Neural cell (in vitro differentiated cells): Measurements from ENCODE around the gene FAM227B. TPM values are rescaled to one million over a fixed set of nuclear protein-coding genes. Genes with fewer than 3 reads are reported as not detected.

Experiments
- H2AFZ ChIP-seq: fragments of 200-600, 300-800 bp; sonication (generic), shearing (Covaris generic); 2 replicates; pipeline ENCODE4 v1.6.0; 2014; ENCODE audit warnings: low read depth, mild to moderate bottlenecking, antibody characterized with exemption, low read length, moderate library complexity
- H3F3A ChIP-seq: fragments of 200-600 bp; shearing (Covaris generic); 2 replicates; pipeline ENCODE4 v1.6.1; 2016; ENCODE audit warnings: mild to moderate bottlenecking, moderate library complexity, mixed read lengths, antibody characterized with exemption, low read length; ENCODE audit not compliant: insufficient read depth, poor library complexity, severe bottlenecking
- H3K27ac ChIP-seq: fragments of 200-600, 300-800 bp; sonication (generic), shearing (Covaris generic); 2 replicates; pipeline ENCODE4 v1.5.1; 2014; ENCODE audit warnings: mild to moderate bottlenecking, low read length, moderate library complexity
- H3K27me3 ChIP-seq: fragments of 300-800, 200-600 bp; sonication (generic), shearing (Covaris generic); 2 replicates; pipeline ENCODE4 v1.6.0; 2014; ENCODE audit warnings: mild to moderate bottlenecking, low read depth, low read length, moderate library complexity; ENCODE audit not compliant: insufficient read depth
- H3K36me3 ChIP-seq: fragments of 300-800, 200-600 bp; sonication (generic), shearing (Covaris generic); 2 replicates; pipeline ENCODE4 v1.5.1; 2014; ENCODE audit warnings: mild to moderate bottlenecking, antibody characterized with exemption, low read length, moderate library complexity; ENCODE audit not compliant: insufficient read depth
- H3K4me2 ChIP-seq: fragments of 300-800, 200-600 bp; sonication (generic), shearing (Covaris generic); 2 replicates; pipeline ENCODE4 v1.6.0; 2014; ENCODE audit warnings: mild to moderate bottlenecking, low read length
- H3K4me3 ChIP-seq: fragments of 300-800, 200-600 bp; sonication (generic), shearing (Covaris generic); 2 replicates; pipeline ENCODE4 v1.5.1; 2014; ENCODE audit warnings: mild to moderate bottlenecking, low read length, moderate library complexity
- H3K79me2 ChIP-seq: fragments of 200-600 bp; shearing (Covaris generic); replicated peaks from 2 replicates; pipeline ENCODE4 v1.6.0; 2014; ENCODE audit warnings: mild to moderate bottlenecking, low read length, moderate library complexity; ENCODE audit not compliant: insufficient read depth
- H3K9ac ChIP-seq: fragments of 300-800, 200-600 bp; sonication (generic), shearing (Covaris generic); 2 replicates; pipeline ENCODE4 v1.6.1; 2016; ENCODE audit warnings: mild to moderate bottlenecking, low read length, mixed read lengths
- H3K9me2 ChIP-seq: fragments of 200-600 bp; shearing (Covaris generic); 2 replicates; pipeline ENCODE4 v1.6.1; 2016; ENCODE audit warnings: mild to moderate bottlenecking, low read length, mixed read lengths; ENCODE audit not compliant: insufficient read depth
- H3K9me3 ChIP-seq: fragments of 200-600, 300-800 bp; sonication (generic), shearing (Covaris generic); 2 replicates; pipeline ENCODE4 v1.6.1; 2016; ENCODE audit warnings: mild to moderate bottlenecking, mixed run types, low read length, moderate library complexity, mixed read lengths
- H4K20me1 ChIP-seq: fragments of 200-600 bp; shearing (Covaris generic); 2 replicates; pipeline ENCODE4 v1.6.1; 2016; ENCODE audit warnings: mild to moderate bottlenecking, mixed run types; ENCODE audit not compliant: insufficient read depth
- CTCF ChIP-seq: fragments of 450-650 bp; IDR thresholded peaks from 2 replicates; pipeline ENCODE4 v1.5.1; 2014; ENCODE audit warnings: antibody characterized with exemption, mild to moderate bottlenecking, moderate library complexity; ENCODE audit not compliant: poor library complexity, severe bottlenecking
- EP300 ChIP-seq: fragments of 450-650 bp; conservative IDR thresholded peaks from 2 replicates; pipeline ENCODE4 v1.6.1; 2014; ENCODE audit warnings: antibody characterized with exemption, mild to moderate bottlenecking, moderate library complexity; ENCODE audit not compliant: poor library complexity, severe bottlenecking
- EZH2 ChIP-seq: fragments of 200-600, 300-800 bp; shearing (Covaris generic), sonication (generic); IDR thresholded peaks from 2 replicates; pipeline ENCODE4 v1.6.1; 2014; ENCODE audit warnings: antibody characterized with exemption, low read length, borderline replicate concordance, mild to moderate bottlenecking; ENCODE audit not compliant: insufficient read depth, poor library complexity, severe bottlenecking
- MXI1 ChIP-seq: fragments of 450-650 bp; conservative IDR thresholded peaks from 2 replicates; pipeline ENCODE4 v1.6.1; 2014; ENCODE audit warnings: antibody characterized with exemption, mild to moderate bottlenecking; ENCODE audit not compliant: poor library complexity, severe bottlenecking
- POLR2AphosphoS5 ChIP-seq: IDR thresholded peaks from 2 replicates; pipeline ENCODE4 v1.6.1; 2012
- RAD21 ChIP-seq: fragments of 450-650 bp; conservative IDR thresholded peaks from 2 replicates; pipeline ENCODE4 v1.6.1; 2014; ENCODE audit warnings: antibody characterized with exemption, mild to moderate bottlenecking, moderate library complexity
- SMC3 ChIP-seq: fragments of 450-650 bp; conservative IDR thresholded peaks from 2 replicates; pipeline ENCODE4 v1.6.1; 2014; ENCODE audit warnings: antibody characterized with exemption, mild to moderate bottlenecking, moderate library complexity; ENCODE audit not compliant: poor library complexity
- TAF1 ChIP-seq: IDR thresholded peaks from 2 replicates; pipeline ENCODE4 v1.6.1; 2012; ENCODE audit warnings: low read depth
- polyA plus RNA-seq: library from polyadenylated mRNA; depleted of rRNA; stranded (reverse); fragments of >200 nt; gene quantifications from 2 replicates; pipeline ENCODE4 v1.2.3, GENCODE V29; 2014
- TF ChIP-seq, protein P1 (sequence below): IDR thresholded peaks from 2 replicates; pipeline ENCODE4 v1.6.1; 2012; ENCODE audit warnings: borderline replicate concordance

Gene FAM227B
- polyA plus RNA-seq, 1 donor from 2014 or later = 0.88 TPM

DNA sequence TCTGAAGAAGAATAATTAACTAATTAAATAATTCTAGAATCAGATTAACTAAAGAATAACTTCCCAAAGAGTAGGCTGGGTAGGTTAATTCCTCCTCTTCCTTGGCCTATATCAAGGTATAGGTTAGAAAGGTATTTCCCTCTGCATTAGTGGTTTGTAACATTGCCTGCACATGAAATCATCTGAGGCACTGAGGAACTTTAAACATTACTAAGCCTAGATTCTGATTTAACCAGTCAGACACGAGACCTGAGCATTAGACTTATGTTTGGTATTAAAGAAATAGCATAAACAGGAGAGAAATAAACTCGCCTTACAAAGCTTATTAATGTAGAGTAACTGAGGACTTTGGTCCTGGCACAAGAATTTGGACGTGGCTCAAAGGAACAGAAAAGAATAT, 113.4 kb downstream of the FAM227B start:
- no peaks in the 10 kb centered on the region for H3K27me3 ChIP-seq
- no peaks in the 10 kb centered on the region for H3K9me2 ChIP-seq
- no peak overlapping the region for H3K27ac ChIP-seq
- H3F3A ChIP-seq = no peaks in the 10 kb centered on the region
- H4K20me1 ChIP-seq = no peaks in the 10 kb centered on the region
- H3K79me2 ChIP-seq = no peaks in the 10 kb centered on the region
- H3K9ac ChIP-seq = no peak overlapping the region
- TF ChIP-seq RAD21 (no peak), EP300 (no peak), CTCF (no peak), TAF1 (no peak), POLR2AphosphoS5 (no peak), SMC3 (no peak), MXI1 (no peak), EZH2 (no peak)
- no peak overlapping the region for H3K4me2 ChIP-seq
- H2AFZ ChIP-seq = no peak overlapping the region
- no peaks in the 10 kb centered on the region for H3K36me3 ChIP-seq
- H3K4me3 ChIP-seq = no peak overlapping the region
- H3K9me3 ChIP-seq = peaks cover 3% of the 10 kb centered on the region

GRCh38 chr15:49506341-49506740, 114.3 kb downstream of the FAM227B start:
- Histone ChIP-seq H2AFZ (no peak overlapping the region), H3K9me2 (no peaks in the 10 kb centered on the region), H3K9me3 (peaks cover 4% of the 10 kb centered on the region), H3F3A (no peaks in the 10 kb centered on the region), H4K20me1 (no peaks in the 10 kb centered on the region), H3K4me2 (no peak overlapping the region), H3K36me3 (no peaks in the 10 kb centered on the region), H3K4me3 (no peak overlapping the region), H3K27me3 (no peaks in the 10 kb centered on the region), H3K79me2 (no peaks in the 10 kb centered on the region), H3K27ac (no peak overlapping the region), H3K9ac (no peak overlapping the region)
- TF ChIP-seq POLR2AphosphoS5 (no peak), TAF1 (no peak), SMC3 (no peak), MXI1 (no peak), RAD21 (no peak), EZH2 (no peak)

DNA sequence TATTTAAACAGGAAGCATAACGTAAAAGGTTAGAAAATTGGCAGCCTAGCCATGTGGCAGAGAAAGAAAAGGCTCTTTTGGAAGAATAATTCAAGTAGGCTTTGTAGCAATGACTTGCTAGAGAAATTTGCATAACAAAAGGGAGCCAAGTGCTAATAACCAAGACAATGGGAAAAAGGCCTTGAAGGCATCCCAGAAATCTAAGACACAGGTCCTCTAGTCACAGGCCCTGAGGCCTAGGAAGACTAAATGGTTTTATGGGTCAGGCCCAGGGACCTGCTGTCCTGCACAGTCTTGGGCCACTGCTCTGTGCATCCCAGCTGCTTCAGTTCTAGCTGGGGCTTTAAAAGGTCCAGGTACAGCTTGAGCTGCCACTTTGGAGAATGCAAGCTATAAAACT, 119.0 kb downstream of the FAM227B start:
- H3K9ac ChIP-seq = no peak overlapping the region
- no peak overlapping the region for H3K4me3 ChIP-seq
- no peaks in the 10 kb centered on the region for H3K79me2 ChIP-seq
- H3K36me3 ChIP-seq = no peaks in the 10 kb centered on the region
- TF ChIP-seq CTCF = no peak
- no peak for TF ChIP-seq MXI1
- no peak for TF ChIP-seq POLR2AphosphoS5
- TF ChIP-seq, protein P1, sequence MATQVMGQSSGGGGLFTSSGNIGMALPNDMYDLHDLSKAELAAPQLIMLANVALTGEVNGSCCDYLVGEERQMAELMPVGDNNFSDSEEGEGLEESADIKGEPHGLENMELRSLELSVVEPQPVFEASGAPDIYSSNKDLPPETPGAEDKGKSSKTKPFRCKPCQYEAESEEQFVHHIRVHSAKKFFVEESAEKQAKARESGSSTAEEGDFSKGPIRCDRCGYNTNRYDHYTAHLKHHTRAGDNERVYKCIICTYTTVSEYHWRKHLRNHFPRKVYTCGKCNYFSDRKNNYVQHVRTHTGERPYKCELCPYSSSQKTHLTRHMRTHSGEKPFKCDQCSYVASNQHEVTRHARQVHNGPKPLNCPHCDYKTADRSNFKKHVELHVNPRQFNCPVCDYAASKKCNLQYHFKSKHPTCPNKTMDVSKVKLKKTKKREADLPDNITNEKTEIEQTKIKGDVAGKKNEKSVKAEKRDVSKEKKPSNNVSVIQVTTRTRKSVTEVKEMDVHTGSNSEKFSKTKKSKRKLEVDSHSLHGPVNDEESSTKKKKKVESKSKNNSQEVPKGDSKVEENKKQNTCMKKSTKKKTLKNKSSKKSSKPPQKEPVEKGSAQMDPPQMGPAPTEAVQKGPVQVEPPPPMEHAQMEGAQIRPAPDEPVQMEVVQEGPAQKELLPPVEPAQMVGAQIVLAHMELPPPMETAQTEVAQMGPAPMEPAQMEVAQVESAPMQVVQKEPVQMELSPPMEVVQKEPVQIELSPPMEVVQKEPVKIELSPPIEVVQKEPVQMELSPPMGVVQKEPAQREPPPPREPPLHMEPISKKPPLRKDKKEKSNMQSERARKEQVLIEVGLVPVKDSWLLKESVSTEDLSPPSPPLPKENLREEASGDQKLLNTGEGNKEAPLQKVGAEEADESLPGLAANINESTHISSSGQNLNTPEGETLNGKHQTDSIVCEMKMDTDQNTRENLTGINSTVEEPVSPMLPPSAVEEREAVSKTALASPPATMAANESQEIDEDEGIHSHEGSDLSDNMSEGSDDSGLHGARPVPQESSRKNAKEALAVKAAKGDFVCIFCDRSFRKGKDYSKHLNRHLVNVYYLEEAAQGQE = no peak
- TF ChIP-seq EZH2 = no peak
- TF ChIP-seq EP300 = no peak
- TF ChIP-seq SMC3 = no peak
- TF ChIP-seq TAF1 = no peak
- TF ChIP-seq RAD21 = no peak
- no peak overlapping the region for H2AFZ ChIP-seq
- peaks cover 4% of the 10 kb centered on the region for H3K9me3 ChIP-seq
- no peaks in the 10 kb centered on the region for H3K9me2 ChIP-seq
- no peaks in the 10 kb centered on the region for H3K27me3 ChIP-seq
- H4K20me1 ChIP-seq = no peaks in the 10 kb centered on the region
- no peak overlapping the region for H3K27ac ChIP-seq
- no peak overlapping the region for H3K4me2 ChIP-seq
- H3F3A ChIP-seq = no peaks in the 10 kb centered on the region
